ENCODE measurements around the gene CCL19. TPM values are rescaled to one million over a fixed set of nuclear protein-coding genes. Genes with fewer than 3 reads are reported as not detected.

CCL19 gene
- total RNA-seq, 2 donors from 2014 or later, result not detected

DNA sequence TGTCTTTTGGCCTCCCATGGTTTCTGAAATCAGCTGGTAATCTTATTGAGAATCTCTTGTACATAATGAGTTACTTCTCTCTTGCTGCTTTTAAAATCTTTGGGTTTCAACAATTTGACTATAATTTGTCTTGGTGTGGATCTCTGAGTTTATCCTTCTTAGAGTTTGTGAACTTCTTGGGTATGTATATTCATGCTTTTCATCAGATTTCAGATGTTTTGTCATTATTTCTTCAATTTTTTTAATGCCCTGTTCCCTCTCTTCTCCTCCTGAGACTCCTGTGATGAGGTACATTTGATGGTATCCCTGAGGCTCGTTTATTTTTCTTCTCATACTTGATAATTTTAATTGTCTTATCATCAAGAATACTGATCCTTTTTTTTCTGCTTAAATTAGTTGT, 21.1 kb upstream of the CCL19 start:
- H3K27me3 Mint-ChIP-seq (ENCODE audit: low read depth), result peaks cover 19% of the 10 kb centered on the region
- no peaks in the 10 kb centered on the region for H3K36me3 Mint-ChIP-seq (ENCODE audit: insufficient read depth in 2 of 2)
- no peak overlapping the region for H3K27ac Mint-ChIP-seq
- H3K9me3 Mint-ChIP-seq, result no peaks in the 10 kb centered on the region
- H3K4me3 Mint-ChIP-seq, result no peak overlapping the region
- ATAC-seq (replicated peaks in 1 of 2) (no peak), DNase-seq (no peak)
- no peaks in the 10 kb centered on the region for H3K4me1 Mint-ChIP-seq (ENCODE audit: low read depth)

DNA sequence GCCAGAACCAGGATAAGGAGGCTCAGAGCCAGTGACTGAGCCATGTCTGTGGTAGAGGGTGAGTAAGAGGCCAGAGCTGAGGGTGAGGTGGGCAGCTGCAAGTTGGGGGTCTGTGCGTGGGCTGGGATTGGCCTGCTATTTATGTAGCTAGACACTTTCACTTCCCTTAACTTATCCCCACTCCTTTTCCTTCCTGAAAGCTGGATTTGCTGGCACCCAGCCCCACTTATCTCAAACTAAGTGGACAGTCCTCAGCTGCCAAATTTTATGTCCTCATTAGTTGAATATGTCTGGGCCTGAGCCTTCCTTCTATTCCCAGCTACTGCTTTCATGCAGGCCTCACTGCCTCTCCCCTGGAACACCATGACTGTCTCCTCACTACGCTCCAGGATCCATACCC, 18.9 kb upstream of the CCL19 start, which contains the start of gene CCL21:
CCL21 (minus strand) TSS at position 114 of the 400 bp plus-strand sequence; CDS start at position 44, 70 bp downstream.
- Mint-ChIP-seq H3K4me3 (no peak within 1 kb of the TSS), H3K27ac (no peak within 1 kb of the TSS), H3K27me3 (ENCODE audit: low read depth) (peaks cover 19% of the 10 kb centered on the region), H3K36me3 (ENCODE audit: insufficient read depth in 2 of 2) (no peaks in the 10 kb centered on the region), H3K9me3 (no peaks in the 10 kb centered on the region), H3K4me1 (ENCODE audit: low read depth) (no peaks in the 10 kb centered on the region)
- no peak for DNase-seq
- ATAC-seq (replicated peaks in 1 of 2), result no peak

DNA sequence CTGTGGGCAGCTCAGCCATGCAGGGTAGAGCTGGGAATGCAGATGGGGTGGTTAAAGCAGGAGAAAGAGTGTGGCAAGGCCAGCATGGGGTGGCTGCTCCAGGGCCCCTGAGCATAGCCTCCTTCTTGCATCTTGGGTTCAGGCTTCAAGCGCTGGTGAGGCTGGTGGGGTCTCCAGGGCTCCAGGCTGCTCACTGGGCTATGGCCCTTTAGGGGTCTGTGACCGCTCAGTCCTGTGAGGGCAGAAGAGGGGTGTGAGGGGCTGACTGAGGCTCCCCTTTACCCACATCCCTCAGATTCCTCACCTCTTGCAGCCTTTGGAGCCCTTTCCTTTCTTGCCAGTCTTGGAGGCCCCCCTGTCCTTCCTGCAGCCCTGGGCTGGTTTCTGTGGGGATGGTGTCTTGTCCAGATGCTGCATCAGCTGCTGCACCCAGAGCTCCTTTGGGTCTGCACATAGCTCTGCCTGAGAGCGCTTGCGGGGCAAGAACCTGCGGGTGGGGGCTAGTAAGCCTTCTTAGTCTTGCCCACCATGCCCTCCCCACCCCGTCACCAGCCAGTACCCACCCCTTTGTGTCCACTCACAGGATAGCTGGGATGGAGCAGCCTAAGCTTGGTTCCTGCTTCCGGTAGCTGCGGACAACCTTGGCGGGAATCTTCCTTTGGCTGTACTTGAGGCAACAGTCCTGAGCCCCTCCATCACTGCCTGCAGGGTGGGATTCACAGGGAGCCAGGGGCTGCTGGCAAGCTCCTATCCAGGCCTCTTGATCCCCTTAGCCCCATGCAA, 18.3 kb upstream of the CCL19 start:
- Mint-ChIP-seq H3K4me1 (ENCODE audit: low read depth) (no peaks in the 10 kb centered on the region), H3K4me3 (no peak overlapping the region), H3K27me3 (ENCODE audit: low read depth) (peaks cover 19% of the 10 kb centered on the region), H3K27ac (no peak overlapping the region), H3K9me3 (no peaks in the 10 kb centered on the region), H3K36me3 (ENCODE audit: insufficient read depth in 2 of 2) (no peaks in the 10 kb centered on the region)
- ATAC-seq (replicated peaks in 1 of 2), result no peak
- DNase-seq, result no peak

DNA sequence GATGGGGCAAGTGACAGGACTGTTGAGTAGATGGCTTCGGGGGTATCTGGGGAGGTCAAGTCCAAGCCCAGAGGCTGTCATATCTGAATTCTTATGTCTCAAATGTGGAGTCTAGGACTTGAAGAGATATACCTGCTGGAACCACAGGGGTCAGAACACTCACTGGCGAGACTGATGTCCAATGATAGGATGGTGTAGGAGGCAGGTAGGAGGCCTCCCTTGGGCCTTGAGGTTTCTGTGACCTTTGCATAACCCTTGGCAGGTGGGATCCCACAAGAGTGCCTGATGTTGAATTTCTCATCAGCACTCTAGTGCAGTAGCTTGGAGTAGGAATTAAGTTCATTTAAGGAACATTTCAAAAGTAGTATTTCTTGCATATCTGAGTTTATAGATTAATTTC, 16.1 kb upstream of the CCL19 start:
- H3K36me3 Mint-ChIP-seq (ENCODE audit: insufficient read depth in 2 of 2), result no peaks in the 10 kb centered on the region
- H3K9me3 Mint-ChIP-seq, result no peaks in the 10 kb centered on the region
- H3K27me3 Mint-ChIP-seq (ENCODE audit: low read depth), result peaks cover 6% of the 10 kb centered on the region
- no peak for DNase-seq
- H3K4me1 Mint-ChIP-seq (ENCODE audit: low read depth), result peaks cover 2% of the 10 kb centered on the region
- no peak for ATAC-seq (replicated peaks in 1 of 2)
- no peak overlapping the region for H3K4me3 Mint-ChIP-seq
- H3K27ac Mint-ChIP-seq, result no peak overlapping the region

DNA sequence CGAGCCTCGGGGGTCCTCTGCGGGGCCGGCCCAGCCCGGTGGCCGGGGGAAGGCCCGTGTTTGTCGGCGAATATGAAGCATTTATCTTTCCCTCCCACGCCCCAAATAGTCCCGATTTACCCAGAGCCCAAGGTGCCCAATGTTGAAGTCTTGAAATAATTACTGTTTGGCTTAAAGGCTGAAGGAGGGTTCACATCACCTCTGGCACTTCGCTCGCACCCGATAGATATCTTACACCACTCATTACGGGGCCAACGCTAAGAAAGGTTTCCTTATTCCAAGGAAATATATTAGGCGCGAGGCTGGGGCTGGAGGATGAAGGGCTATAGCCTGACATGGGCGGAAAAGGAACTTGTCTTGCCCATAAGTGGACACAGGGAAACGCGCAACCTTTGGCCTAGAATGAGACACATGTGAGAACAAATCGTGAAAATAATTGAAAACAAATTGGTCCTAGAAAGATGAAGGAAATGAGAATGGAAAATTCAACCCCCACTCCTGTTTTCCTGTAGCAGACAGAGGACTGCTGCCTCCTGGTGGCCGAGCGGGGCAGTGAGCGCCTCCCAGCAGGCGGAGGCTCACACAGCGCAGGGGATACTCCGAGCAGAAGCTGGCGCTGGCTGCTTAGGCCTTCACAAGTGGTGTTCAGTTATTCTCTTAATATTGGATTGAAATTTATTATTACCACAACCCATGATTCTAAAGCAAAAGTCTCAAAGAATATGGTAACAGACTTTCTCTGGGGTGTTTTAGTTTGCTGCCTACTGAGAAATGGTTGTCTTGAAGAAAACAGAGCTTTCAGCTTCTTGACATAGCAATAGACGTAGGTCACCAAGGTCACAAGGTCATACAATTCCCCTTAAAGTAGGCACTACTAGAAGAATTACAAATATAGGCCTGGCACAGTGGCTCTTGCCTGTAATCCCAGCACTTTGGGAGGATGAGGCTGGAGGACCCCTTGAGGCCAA, 11.0 kb upstream of the CCL19 start:
- Mint-ChIP-seq H3K4me3 (peak overlapping the region; percentile 76 to 77), H3K27ac (no peak overlapping the region), H3K36me3 (ENCODE audit: insufficient read depth in 2 of 2) (no peaks in the 10 kb centered on the region), H3K4me1 (ENCODE audit: low read depth) (peaks cover 6% of the 10 kb centered on the region), H3K27me3 (ENCODE audit: low read depth) (peaks cover 14% of the 10 kb centered on the region), H3K9me3 (no peaks in the 10 kb centered on the region)
- DNase-seq, result peak; percentile 84 to 85
- ATAC-seq (replicated peaks in 1 of 2), result peak; percentile 74 to 80

DNA sequence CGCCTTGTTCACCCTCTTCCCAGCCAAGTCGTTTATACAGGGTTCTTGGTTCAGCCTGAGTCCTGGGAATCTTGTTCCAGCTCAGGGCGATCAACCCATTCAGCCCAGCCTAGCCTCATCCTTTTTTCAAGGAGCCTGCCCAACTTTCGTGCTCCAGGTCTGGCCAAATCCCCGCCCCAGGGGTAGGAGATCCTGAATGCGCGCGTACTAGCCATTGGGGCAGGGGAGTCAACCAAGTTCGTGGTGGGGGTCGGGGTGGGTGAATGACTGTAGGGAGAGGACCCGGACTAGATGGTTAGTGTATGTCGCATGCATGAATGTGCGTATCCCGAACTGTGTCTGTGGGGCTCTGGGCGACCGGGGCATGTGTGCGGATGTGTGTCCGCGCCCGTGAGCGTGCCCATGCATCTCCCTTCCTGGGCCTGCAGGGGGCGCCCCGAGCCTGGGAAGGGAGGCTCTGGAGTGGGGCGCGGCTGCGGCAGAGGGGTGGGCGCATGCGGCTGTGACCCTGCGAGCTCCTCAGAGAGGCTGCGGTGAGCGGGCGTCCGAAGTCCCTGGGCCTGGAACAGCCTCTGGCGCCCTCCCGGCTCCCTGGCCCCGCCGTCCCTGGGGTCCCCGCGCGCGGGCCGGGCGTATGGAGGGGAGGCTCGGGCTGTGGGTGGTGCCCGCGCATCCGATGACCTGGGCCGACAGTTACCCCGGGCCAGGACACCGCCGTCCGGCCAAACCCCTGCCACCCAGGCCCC, 10.1 kb upstream of the CCL19 start:
- ATAC-seq (replicated peaks in 1 of 2) (peak; percentile 91), DNase-seq (peak; percentile 82 to 87)
- Mint-ChIP-seq H3K4me3 (peak overlapping the region; percentile 76 to 77), H3K27me3 (ENCODE audit: low read depth) (peaks cover 14% of the 10 kb centered on the region), H3K9me3 (no peaks in the 10 kb centered on the region), H3K4me1 (ENCODE audit: low read depth) (peaks cover 6% of the 10 kb centered on the region), H3K36me3 (ENCODE audit: insufficient read depth in 2 of 2) (no peaks in the 10 kb centered on the region), H3K27ac (no peak overlapping the region)

DNA sequence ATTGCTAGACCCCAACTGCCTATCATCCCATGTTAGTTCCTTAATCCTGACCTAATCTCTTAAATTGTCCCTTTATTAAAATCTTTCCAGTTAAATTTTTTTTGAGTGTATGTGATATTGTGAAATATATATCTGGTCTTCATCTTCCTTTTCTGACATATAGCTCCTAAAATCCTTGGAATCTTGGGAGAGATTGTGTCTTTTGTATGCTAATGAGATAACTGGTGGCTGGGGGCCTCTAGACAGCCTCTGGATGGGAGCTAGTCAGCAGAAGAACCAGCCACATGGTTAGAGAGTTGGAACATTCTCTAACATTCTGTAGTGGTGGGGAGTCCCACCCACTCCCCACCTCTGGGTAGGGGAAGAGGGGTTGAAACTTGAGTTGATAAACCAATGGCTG, 3.7 kb upstream of the CCL19 start:
- no peak overlapping the region for H3K4me3 Mint-ChIP-seq
- H3K27ac Mint-ChIP-seq, result no peak overlapping the region
- ATAC-seq (replicated peaks in 1 of 2) (no peak), DNase-seq (no peak)
- H3K9me3 Mint-ChIP-seq, result no peaks in the 10 kb centered on the region
- H3K36me3 Mint-ChIP-seq (ENCODE audit: insufficient read depth in 2 of 2), result no peaks in the 10 kb centered on the region
- peaks cover 15% of the 10 kb centered on the region for H3K27me3 Mint-ChIP-seq (ENCODE audit: low read depth)
- no peaks in the 10 kb centered on the region for H3K4me1 Mint-ChIP-seq (ENCODE audit: low read depth)

DNA sequence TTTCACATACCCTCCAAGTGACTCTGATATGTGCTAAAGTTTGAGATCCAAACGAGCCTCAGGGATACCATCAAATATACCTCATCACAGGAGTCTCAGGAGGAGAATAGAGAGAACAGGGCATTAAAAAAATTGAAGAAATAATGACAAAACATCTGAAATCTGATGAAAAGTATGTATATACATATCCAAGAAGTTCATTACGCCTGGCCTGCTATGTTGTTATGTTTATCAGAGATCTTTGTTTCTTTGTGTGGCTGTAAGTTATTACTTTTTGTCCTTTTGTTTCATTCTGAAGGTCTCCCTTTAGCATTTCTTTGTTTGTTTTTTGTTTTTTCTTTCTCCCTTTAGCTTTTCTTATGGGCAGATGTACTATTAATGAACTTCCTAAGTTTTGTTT, 2.5 kb upstream of the CCL19 start:
- Mint-ChIP-seq H3K9me3 (no peaks in the 10 kb centered on the region), H3K4me3 (no peak overlapping the region), H3K36me3 (ENCODE audit: insufficient read depth in 2 of 2) (no peaks in the 10 kb centered on the region), H3K27ac (no peak overlapping the region), H3K4me1 (ENCODE audit: low read depth) (no peaks in the 10 kb centered on the region), H3K27me3 (ENCODE audit: low read depth) (peaks cover 11% of the 10 kb centered on the region)
- DNase-seq, result no peak
- ATAC-seq (replicated peaks in 1 of 2), result no peak

DNA sequence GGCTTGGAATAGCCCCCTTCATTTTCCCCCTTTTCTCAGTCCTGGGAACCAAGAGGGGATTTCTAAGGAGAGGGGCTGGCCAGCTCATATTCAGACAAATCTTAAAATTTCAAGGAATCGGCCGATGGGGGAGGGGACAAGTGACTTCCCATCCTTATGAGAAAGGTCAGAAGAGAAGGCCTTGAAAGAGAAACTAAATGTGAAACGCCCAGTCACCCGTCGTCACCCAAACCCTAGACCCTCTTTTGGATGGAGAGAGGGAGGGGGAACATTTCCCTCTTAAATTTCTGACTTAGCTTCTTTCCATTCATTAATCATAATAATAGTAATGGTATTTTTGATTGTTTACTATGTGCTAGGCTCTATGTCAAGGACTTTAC, 850 bp upstream of the CCL19 start:
- Mint-ChIP-seq H3K4me1 (ENCODE audit: low read depth) (no peaks in the 10 kb centered on the region), H3K27me3 (ENCODE audit: low read depth) (peaks cover 11% of the 10 kb centered on the region), H3K36me3 (ENCODE audit: insufficient read depth in 2 of 2) (no peaks in the 10 kb centered on the region), H3K9me3 (no peaks in the 10 kb centered on the region), H3K4me3 (no peak overlapping the region), H3K27ac (no peak overlapping the region)
- DNase-seq (no peak), ATAC-seq (replicated peaks in 1 of 2) (no peak)

DNA sequence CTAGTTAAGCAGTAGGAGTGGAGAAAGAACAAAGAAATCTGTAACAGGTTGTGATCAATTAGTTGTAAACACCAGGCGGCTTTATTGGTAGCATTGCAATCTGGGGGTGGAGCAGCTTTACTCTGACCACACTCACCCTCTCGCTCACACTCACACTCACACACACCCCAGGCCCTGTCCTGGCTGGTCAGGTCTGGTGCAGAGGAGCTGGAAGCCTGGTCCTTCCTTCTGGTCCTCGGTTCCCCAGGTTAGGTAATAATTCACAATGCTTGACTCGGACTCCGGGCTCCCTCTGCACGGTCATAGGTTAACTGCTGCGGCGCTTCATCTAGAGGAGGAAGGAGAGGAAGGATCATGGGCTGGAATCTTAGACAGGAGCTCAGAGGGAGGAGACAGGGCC, 1.6 kb downstream of the CCL19 start:
- Mint-ChIP-seq H3K4me3 (no peak overlapping the region), H3K36me3 (ENCODE audit: insufficient read depth in 2 of 2) (no peaks in the 10 kb centered on the region), H3K9me3 (no peaks in the 10 kb centered on the region), H3K27ac (no peak overlapping the region), H3K4me1 (ENCODE audit: low read depth) (peaks cover 3% of the 10 kb centered on the region), H3K27me3 (ENCODE audit: low read depth) (peaks cover 6% of the 10 kb centered on the region)
- no peak for ATAC-seq (replicated peaks in 1 of 2)
- no peak for DNase-seq

DNA sequence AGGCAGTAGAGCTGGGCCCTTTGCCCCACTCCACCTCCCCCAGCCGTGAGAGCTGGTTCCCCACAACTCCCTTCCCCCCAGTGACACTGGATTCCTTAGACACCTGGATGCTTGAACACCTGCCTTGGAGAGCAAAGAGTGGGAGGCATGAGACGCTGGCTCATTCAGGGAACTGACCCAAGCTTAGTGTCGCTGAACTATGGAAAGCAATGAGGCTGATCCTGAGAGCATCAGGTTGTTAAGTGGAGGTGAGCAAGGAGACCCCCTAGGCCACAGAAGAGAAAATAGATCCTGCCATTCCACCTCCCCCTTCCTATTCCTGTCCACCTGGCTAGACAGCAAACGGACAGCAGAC, 2.0 kb downstream of the CCL19 start:
- ATAC-seq (replicated peaks in 1 of 2) (no peak), DNase-seq (no peak)
- Mint-ChIP-seq H3K27ac (no peak overlapping the region), H3K27me3 (ENCODE audit: low read depth) (peaks cover 6% of the 10 kb centered on the region), H3K36me3 (ENCODE audit: insufficient read depth in 2 of 2) (no peaks in the 10 kb centered on the region), H3K4me1 (ENCODE audit: low read depth) (peaks cover 7% of the 10 kb centered on the region), H3K9me3 (no peaks in the 10 kb centered on the region), H3K4me3 (no peak overlapping the region)

DNA sequence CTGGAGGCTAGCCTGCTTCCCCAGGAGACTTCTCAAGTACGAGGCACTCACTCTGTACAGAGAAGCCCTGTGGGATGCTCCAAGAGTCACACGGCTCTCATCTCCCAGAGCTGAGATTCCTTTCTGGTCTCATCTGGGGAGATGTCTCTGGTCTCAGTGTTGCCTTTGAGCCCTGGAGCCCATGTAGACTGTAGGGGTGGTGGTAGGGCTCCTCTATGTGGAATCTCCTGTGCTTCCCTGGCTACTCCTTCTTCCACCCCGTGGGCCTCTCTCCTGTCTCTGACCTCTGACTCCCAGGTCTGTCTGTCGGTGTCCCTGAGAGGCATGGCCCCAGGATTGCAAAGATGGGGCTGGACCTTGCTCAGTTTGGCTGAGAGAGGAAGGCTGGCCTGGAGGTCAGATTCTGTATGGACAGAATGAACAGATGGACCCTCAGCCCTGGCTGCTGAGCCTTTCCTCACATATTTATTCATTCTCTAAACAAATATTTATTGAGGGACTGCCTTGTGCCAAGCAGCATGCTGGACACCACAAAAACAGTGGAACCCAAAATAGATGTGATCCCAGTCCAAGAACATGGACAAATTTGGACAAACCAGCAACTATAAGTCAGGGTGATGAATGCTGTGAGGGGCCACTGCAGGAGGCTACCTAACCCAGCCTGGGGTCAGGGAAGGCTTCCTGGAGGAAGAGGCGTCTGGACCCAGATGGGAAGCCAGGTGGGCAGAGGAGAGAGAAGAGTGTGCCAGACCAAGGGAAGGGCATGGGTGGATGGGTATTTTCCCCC, 2.6 kb downstream of the CCL19 start:
- Mint-ChIP-seq H3K4me1 (ENCODE audit: low read depth) (peaks cover 11% of the 10 kb centered on the region), H3K36me3 (ENCODE audit: insufficient read depth in 2 of 2) (no peaks in the 10 kb centered on the region), H3K27me3 (ENCODE audit: low read depth) (peaks cover 2% of the 10 kb centered on the region), H3K9me3 (no peaks in the 10 kb centered on the region), H3K27ac (no peak overlapping the region), H3K4me3 (no peak overlapping the region)
- no peak for DNase-seq
- no peak for ATAC-seq (replicated peaks in 1 of 2)

All from activated T-cell treated with anti-CD3 and anti-CD28 coated beads, Interleukin-2, amount 50 U/mL, for 72 hours (primary cell).